Naive thymus-derived CD4-positive, alpha-beta T cell (primary cell): ENCODE data around the gene NT5DC3. TPM values are rescaled to one million over a fixed set of nuclear protein-coding genes. Genes with fewer than 3 reads are reported as not detected.
A peak's percentile ranks its signal among the peaks of the same experiment; 100 is the strongest.

Experiments
- ATAC-seq: fragments of 150-1000 bp; cut with Tn5 transposase; 2 replicates; pipeline ENCODE4 v1.10.0; 2021; ENCODE audit warnings: mild to moderate bottlenecking, moderate library complexity
- CTCF ChIA-PET: fragments of 350-600 bp; sonication (Branson Sonifier 250); formaldehyde crosslinking; loops from one replicate; lab custom pipeline; 2021; ENCODE audit warnings: antibody characterized with exemption; lab: Charles Lee
- POLR2A ChIA-PET: fragments of 350-600 bp; sonication (Branson Sonifier 250); formaldehyde crosslinking; loops from one replicate; lab custom pipeline; 2021; ENCODE audit warnings: antibody characterized with exemption, inconsistent platforms; lab: Charles Lee
- DNase-seq, 9 donors: peaks; one replicate each; pipeline versions ENCODE4 v3.0.0 to v3.0.0-alpha.2; 2020 to 2022; ENCODE audit warnings: mixed read lengths in 1 of 9
- H3K27ac ChIP-seq: one replicate; pipeline ENCODE4 v1.7.0; 2013; ENCODE audit warnings: mild to moderate bottlenecking, low read depth, low read length, moderate library complexity
- H3K27me3 ChIP-seq, 2 donors: one replicate each; pipeline ENCODE4 v1.7.0; 2013; ENCODE audit warnings: low read length in 2 of 2, mild to moderate bottlenecking in 2 of 2, moderate library complexity in 2 of 2; ENCODE audit not compliant: control insufficient read depth in 2 of 2, insufficient read depth in 2 of 2
- H3K36me3 ChIP-seq, 3 experiments: 1 replicate in 2 of 3; 2 replicates in 1 of 3; pipeline ENCODE4 v1.7.0; 2013; ENCODE audit warnings: low read length in 3 of 3, mild to moderate bottlenecking in 3 of 3, moderate library complexity in 1 of 3; ENCODE audit not compliant: insufficient read depth in 3 of 3, control insufficient read depth in 2 of 3
- H3K4me1 ChIP-seq, 2 donors: one replicate each; pipeline ENCODE4 v1.7.0; 2013; ENCODE audit warnings: low read length in 2 of 2, mild to moderate bottlenecking in 2 of 2, moderate library complexity in 1 of 2; ENCODE audit not compliant: control insufficient read depth in 2 of 2, insufficient read depth in 2 of 2
- H3K4me3 ChIP-seq: 2 replicates; pipeline ENCODE4 v1.7.0; 2013; ENCODE audit warnings: mild to moderate bottlenecking, low read length
- H3K9me3 ChIP-seq, 3 experiments: 1 replicate in 2 of 3; 2 replicates in 1 of 3; pipeline ENCODE4 v1.7.0; 2013; ENCODE audit warnings: low read length in 3 of 3; ENCODE audit not compliant: control insufficient read depth in 2 of 3
- H3K27ac Mint-ChIP-seq, 9 donors: one replicate each; pipeline ENCODE4 v1.8.0; 2020 to 2022; ENCODE audit warnings: mixed read lengths in 9 of 9, mild to moderate bottlenecking in 8 of 9, moderate library complexity in 5 of 9, inconsistent platforms in 2 of 9
- H3K27me3 Mint-ChIP-seq, 5 donors: one replicate each; pipeline ENCODE4 v1.8.0; 2021 to 2022; ENCODE audit warnings: mixed read lengths in 5 of 5, mild to moderate bottlenecking in 1 of 5
- H3K36me3 Mint-ChIP-seq, 5 donors: one replicate each; pipeline ENCODE4 v1.8.0; 2020 to 2022; ENCODE audit warnings: mixed read lengths in 5 of 5, mild to moderate bottlenecking in 3 of 5, inconsistent platforms in 1 of 5
- H3K4me1 Mint-ChIP-seq, 7 donors: one replicate each; pipeline ENCODE4 v1.8.0; 2020 to 2022; ENCODE audit warnings: mixed read lengths in 7 of 7, mild to moderate bottlenecking in 3 of 7, inconsistent platforms in 1 of 7
- H3K4me3 Mint-ChIP-seq, 10 donors: one replicate each; pipeline ENCODE4 v1.8.0; 2020 to 2022; ENCODE audit warnings: mild to moderate bottlenecking in 10 of 10, mixed read lengths in 10 of 10, moderate library complexity in 6 of 10, inconsistent platforms in 2 of 10
- H3K9me3 Mint-ChIP-seq, 11 donors: one replicate each; pipeline ENCODE4 v1.8.0; 2020 to 2022; ENCODE audit warnings: mixed read lengths in 11 of 11, mild to moderate bottlenecking in 4 of 11, inconsistent platforms in 1 of 11, moderate library complexity in 1 of 11
- intact Hi-C, 2 donors: fragments of 100-400 bp; cut with micrococcal nuclease; formaldehyde crosslinking; loops; one replicate each; pipeline ENCODE4 v1.15.1; 2023
- polyA plus RNA-seq, 2 donors: library from polyadenylated mRNA; unstranded; fragments of 300-500 nt; fragmentation: Illumina TruSeq; gene quantifications; one replicate each; pipeline ENCODE4 v1.2.3, GENCODE V29; 2021
- total RNA-seq, 6 experiments: library from RNA in 5 of 6; stranded (reverse) in 5 of 6; gene quantifications; 1 replicate in 5 of 6; 2 replicates in 1 of 6; pipeline ENCODE4 v1.2.3 and lab custom pipeline; 2021 to 2026

The NT5DC3 gene
- total and polyA plus RNA-seq, 7 experiments from 2014 or later, result 0.99 to 5.0 (median 4.4) TPM

- Histone ChIP-seq H3K27ac (no peak overlapping the region), H3K4me1 (no peaks in the 10 kb centered on the region), H3K27me3 (no peaks in the 10 kb centered on the region), H3K9me3 (no peaks in the 10 kb centered on the region), H3K4me3 (no peak overlapping the region), H3K36me3 (no peaks in the 10 kb centered on the region)
- no peaks in the 10 kb centered on the region for H3K9me3 Mint-ChIP-seq
- H3K4me1 Mint-ChIP-seq, result peaks cover 0 to 2% (median 0%) of the 10 kb centered on the region in 7 donors
- no peak for DNase-seq
- ChIA-PET CTCF (no interaction called here), POLR2A (no interaction called here)
- peaks cover 0 to 4% (median 0%) of the 10 kb centered on the region in 5 donors for H3K36me3 Mint-ChIP-seq
- H3K27ac Mint-ChIP-seq, result no peak overlapping the region
- intact Hi-C loops, result no loop called here
- peaks cover 0 to 5% (median 0%) of the 10 kb centered on the region in 5 donors for H3K27me3 Mint-ChIP-seq
- H3K4me3 Mint-ChIP-seq, result no peak overlapping the region
- ATAC-seq, result no peak
These were observed 18.0 kb upstream of the NT5DC3 start for GRCh38 chr12:103858953-103859601.

GRCh38 chr12:103858335-103858734 lies 17.3 kb upstream of the NT5DC3 start:
- H3K9me3 ChIP-seq, result no peaks in the 10 kb centered on the region
- no peak overlapping the region for H3K4me3 ChIP-seq
- no peak overlapping the region for H3K27ac ChIP-seq
- no peaks in the 10 kb centered on the region for H3K4me1 ChIP-seq
- DNase-seq (no peak), ATAC-seq (no peak)
- ChIA-PET CTCF (no interaction called here), POLR2A (no interaction called here)
- H3K27me3 Mint-ChIP-seq, result peaks cover 0 to 6% (median 0%) of the 10 kb centered on the region in 5 donors
- H3K4me1 Mint-ChIP-seq, result peaks cover 0 to 2% (median 0%) of the 10 kb centered on the region in 7 donors
- H3K27ac Mint-ChIP-seq, result no peak overlapping the region
- H3K9me3 Mint-ChIP-seq, result no peaks in the 10 kb centered on the region
- H3K36me3 Mint-ChIP-seq, result peaks cover 0 to 4% (median 0%) of the 10 kb centered on the region in 5 donors
- intact Hi-C loops, result no loop called here
- no peaks in the 10 kb centered on the region for H3K27me3 ChIP-seq
- no peaks in the 10 kb centered on the region for H3K36me3 ChIP-seq
- no peak overlapping the region for H3K4me3 Mint-ChIP-seq

GRCh38 chr12:103857164-103857563 lies 16.1 kb upstream of the NT5DC3 start:
- no peak overlapping the region for H3K4me3 ChIP-seq
- H3K9me3 Mint-ChIP-seq, result no peaks in the 10 kb centered on the region
- H3K9me3 ChIP-seq, result no peaks in the 10 kb centered on the region
- no peaks in the 10 kb centered on the region for H3K36me3 ChIP-seq
- intact Hi-C loops, result no loop called here
- DNase-seq (no peak), ATAC-seq (no peak)
- H3K4me1 Mint-ChIP-seq, result peaks cover 0 to 2% (median 0%) of the 10 kb centered on the region in 7 donors
- peaks cover 0 to 6% (median 0%) of the 10 kb centered on the region in 5 donors for H3K27me3 Mint-ChIP-seq
- no peak overlapping the region for H3K4me3 Mint-ChIP-seq
- ChIA-PET CTCF (no interaction called here), POLR2A (interaction anchor here (0.6 kb wide), 2 partner anchors 11 to 974 kb away, joined by 3 to 5 read pairs; no protein-coding TSS in a partner anchor)
- H3K36me3 Mint-ChIP-seq, result peaks cover 0 to 4% (median 0%) of the 10 kb centered on the region in 5 donors
- no peaks in the 10 kb centered on the region for H3K27me3 ChIP-seq
- H3K27ac Mint-ChIP-seq, result peak overlapping the region in 1 of 9 donors; percentile 2
- H3K27ac ChIP-seq, result no peak overlapping the region
- H3K4me1 ChIP-seq, result no peaks in the 10 kb centered on the region

- intact Hi-C loops, result no loop called here
- H3K27me3 Mint-ChIP-seq, result peaks cover 0 to 6% (median 0%) of the 10 kb centered on the region in 5 donors
- ChIA-PET CTCF (no interaction called here), POLR2A (no interaction called here)
- no peaks in the 10 kb centered on the region for H3K9me3 Mint-ChIP-seq
- H3K4me3 ChIP-seq, result no peak overlapping the region
- H3K27me3 ChIP-seq, result no peaks in the 10 kb centered on the region
- peaks cover 0 to 2% (median 0%) of the 10 kb centered on the region in 7 donors for H3K4me1 Mint-ChIP-seq
- no peak for DNase-seq
- no peaks in the 10 kb centered on the region for H3K9me3 ChIP-seq
- H3K27ac ChIP-seq, result no peak overlapping the region
- H3K36me3 Mint-ChIP-seq, result peaks cover 0 to 4% (median 0%) of the 10 kb centered on the region in 5 donors
- no peak overlapping the region for H3K4me3 Mint-ChIP-seq
- no peaks in the 10 kb centered on the region for H3K36me3 ChIP-seq
- H3K4me1 ChIP-seq, result no peaks in the 10 kb centered on the region
- no peak overlapping the region for H3K27ac Mint-ChIP-seq
- no peak for ATAC-seq
These were observed 15.0 kb upstream of the NT5DC3 start for GRCh38 chr12:103855896-103856657.

- DNase-seq, result no peak
- H3K4me1 ChIP-seq, result no peaks in the 10 kb centered on the region
- H3K4me3 ChIP-seq, result no peak overlapping the region
- Mint-ChIP-seq H3K36me3 (peaks cover 0 to 4% (median 0%) of the 10 kb centered on the region in 5 donors), H3K9me3 (no peaks in the 10 kb centered on the region), H3K27ac (peak overlapping the region in 1 of 9 donors; percentile 23), H3K27me3 (peaks cover 0 to 6% (median 0%) of the 10 kb centered on the region in 5 donors), H3K4me1 (peaks cover 0 to 4% (median 0%) of the 10 kb centered on the region in 7 donors), H3K4me3 (no peak overlapping the region)
- no peaks in the 10 kb centered on the region for H3K27me3 ChIP-seq
- H3K36me3 ChIP-seq, result no peaks in the 10 kb centered on the region
- H3K27ac ChIP-seq, result no peak overlapping the region
- ChIA-PET POLR2A (no interaction called here), CTCF (no interaction called here)
- intact Hi-C loops, result no loop called here
- no peaks in the 10 kb centered on the region for H3K9me3 ChIP-seq
- no peak for ATAC-seq
These were observed 14.1 kb upstream of the NT5DC3 start for GRCh38 chr12:103855036-103855712.

- peaks cover 0 to 4% (median 0%) of the 10 kb centered on the region in 7 donors for H3K4me1 Mint-ChIP-seq
These were observed 13.4 kb upstream of the NT5DC3 start for GRCh38 chr12:103854372-103854973.

More at GRCh38 chr12:103854372-103854973, 13.4 kb upstream of the NT5DC3 start:
- Mint-ChIP-seq H3K9me3 (peaks cover 0 to 2% (median 0%) of the 10 kb centered on the region in 11 donors), H3K27ac (no peak overlapping the region), H3K27me3 (peaks cover 0 to 6% (median 0%) of the 10 kb centered on the region in 5 donors), H3K36me3 (peaks cover 0 to 4% (median 0%) of the 10 kb centered on the region in 5 donors), H3K4me3 (no peak overlapping the region)
- Histone ChIP-seq H3K9me3 (no peaks in the 10 kb centered on the region), H3K27me3 (no peaks in the 10 kb centered on the region), H3K36me3 (no peaks in the 10 kb centered on the region), H3K4me1 (no peaks in the 10 kb centered on the region), H3K27ac (no peak overlapping the region), H3K4me3 (no peak overlapping the region)
- POLR2A ChIA-PET, result no interaction called here
- CTCF ChIA-PET, result interaction anchor here (0.5 kb wide), 1 partner anchor 642 kb away, joined by 3 read pairs; no protein-coding TSS in a partner anchor
- intact Hi-C loops, result no loop called here
- no peak for ATAC-seq
- no peak for DNase-seq
